WTC11 (cell line): ENCODE data around the gene ILKAP.

Source experiments
- CTCF ChIP-seq: fragments of 200-600 bp; IDR thresholded peaks from 2 replicates; pipeline ENCODE4 v1.8.0; 2022; ENCODE audit warnings: antibody characterized with exemption
- ESRRA ChIP-seq: sonication (generic); formaldehyde crosslinking; IDR thresholded peaks from 2 replicates; pipeline ENCODE4 v1.8.1; 2022; ENCODE audit warnings: mild to moderate bottlenecking, missing genetic modification reagents, borderline replicate concordance
- FOXJ3 ChIP-seq: sonication (generic); formaldehyde crosslinking; IDR thresholded peaks from 2 replicates; pipeline ENCODE4 v1.9.0; 2021; ENCODE audit warnings: missing genetic modification reagents, mild to moderate bottlenecking, borderline replicate concordance
- MAX ChIP-seq: sonication (generic); formaldehyde crosslinking; IDR thresholded peaks from 2 replicates; pipeline ENCODE4 v1.8.0; 2022; ENCODE audit warnings: mild to moderate bottlenecking, missing genetic modification reagents
- MYBL2 ChIP-seq: sonication (generic); formaldehyde crosslinking; IDR thresholded peaks from 2 replicates; pipeline ENCODE4 v1.8.1; 2023; ENCODE audit warnings: mild to moderate bottlenecking, moderate library complexity, missing genetic modification reagents
- NFE2L1 ChIP-seq: sonication (generic); formaldehyde crosslinking; IDR thresholded peaks from 2 replicates; pipeline ENCODE4 v1.8.1; 2023; ENCODE audit warnings: missing genetic modification reagents
- NR3C1 ChIP-seq: sonication (generic); formaldehyde crosslinking; conservative IDR thresholded peaks from 2 replicates; pipeline ENCODE4 v1.8.1; 2023; ENCODE audit warnings: low read depth, mild to moderate bottlenecking, missing genetic modification reagents
- RELA ChIP-seq: sonication (generic); formaldehyde crosslinking; IDR thresholded peaks from 2 replicates; pipeline ENCODE4 v1.8.1; 2022; ENCODE audit warnings: missing genetic modification reagents, mild to moderate bottlenecking, borderline replicate concordance
- RORB ChIP-seq: fragments of 250-450 bp; sonication (Bioruptor Pico); IDR thresholded peaks from 2 replicates; pipeline ENCODE4 v1.9.0; 2021; ENCODE audit warnings: mild to moderate bottlenecking
- TEAD1 ChIP-seq: sonication (generic); formaldehyde crosslinking; IDR thresholded peaks from 2 replicates; pipeline ENCODE4 v1.8.0; 2022; ENCODE audit warnings: mild to moderate bottlenecking, missing genetic modification reagents
- TEAD4 ChIP-seq: sonication (generic); formaldehyde crosslinking; IDR thresholded peaks from 2 replicates; pipeline ENCODE4 v1.8.0; 2022; ENCODE audit warnings: mild to moderate bottlenecking, missing genetic modification reagents
- USF1 ChIP-seq: sonication (generic); formaldehyde crosslinking; IDR thresholded peaks from 2 replicates; pipeline ENCODE4 v1.8.0; 2022; ENCODE audit warnings: mild to moderate bottlenecking, missing genetic modification reagents
- ZNF121 ChIP-seq: sonication (generic); formaldehyde crosslinking; IDR thresholded peaks from 2 replicates; pipeline ENCODE4 v1.8.0; 2023; ENCODE audit warnings: missing genetic modification reagents
- ZNF425 ChIP-seq: fragments of 250-450 bp; sonication (Bioruptor Pico); conservative IDR thresholded peaks from 2 replicates; pipeline ENCODE4 v1.9.0; 2021; ENCODE audit warnings: mild to moderate bottlenecking

GRCh38 chr2:238145851-238146250 is 57.6 kb downstream of the ILKAP start:
- TF ChIP-seq TEAD1 (no peak), CTCF (no peak), ZNF121 (CRISPR knock-in tag) (no peak), ZNF425 (CRISPR knock-in tag) (no peak), MAX (no peak), NFE2L1 (CRISPR knock-in tag) (no peak), USF1 (CRISPR knock-in tag) (no peak), TEAD4 (CRISPR knock-in tag) (no peak), ESRRA (CRISPR knock-in tag) (no peak), MYBL2 (CRISPR knock-in tag) (no peak), FOXJ3 (CRISPR knock-in tag) (no peak), NR3C1 (CRISPR knock-in tag) (no peak), RELA (no peak), RORB (CRISPR knock-in tag) (no peak)
